GM19455 (cell line): Measurements from ENCODE around the gene BCO1.

ENCODE experiments used
- ATAC-seq: cut with Tn5 transposase; IDR thresholded peaks from one replicate; pipeline ENCODE4 v1.9.1; 2021; ENCODE audit not compliant: unreplicated experiment

The BCO1 gene

GRCh38 chr16:81275064-81275532 is 36.6 kb downstream of the BCO1 start:
- ATAC-seq = no peak

- no peak for ATAC-seq
Observed at GRCh38 chr16:81275795-81276194, 37.3 kb downstream of the BCO1 start.

GRCh38 chr16:81276323-81276722 is 37.8 kb downstream of the BCO1 start:
- ATAC-seq = no peak

GRCh38 chr16:81277541-81278080 is 39.1 kb downstream of the BCO1 start:
- no peak for ATAC-seq

GRCh38 chr16:81278526-81278925 is 40.0 kb downstream of the BCO1 start:
- ATAC-seq = no peak

GRCh38 chr16:81279392-81279791 is 40.9 kb downstream of the BCO1 start:
- no peak for ATAC-seq

GRCh38 chr16:81280393-81280792 is 41.9 kb downstream of the BCO1 start:
- no peak for ATAC-seq

GRCh38 chr16:81283044-81283443 is 44.6 kb downstream of the BCO1 start:
- ATAC-seq = no peak

- ATAC-seq = no peak
Observed at GRCh38 chr16:81284995-81285600, 46.6 kb downstream of the BCO1 start.

GRCh38 chr16:81286190-81286589 is 47.7 kb downstream of the BCO1 start:
- no peak for ATAC-seq

GRCh38 chr16:81291117-81291516 is 52.6 kb downstream of the BCO1 start:
- ATAC-seq = no peak

- no peak for ATAC-seq
Observed at GRCh38 chr16:81292936-81293335, 54.4 kb downstream of the BCO1 start.

GRCh38 chr16:81293909-81294802 is 55.7 kb downstream of the BCO1 start:
- ATAC-seq = no peak

GRCh38 chr16:81296631-81297030 is 58.1 kb downstream of the BCO1 start:
- ATAC-seq = no peak

- no peak for ATAC-seq
Observed at GRCh38 chr16:81307770-81308169, 69.3 kb downstream of the BCO1 start.

- ATAC-seq = no peak
Observed at GRCh38 chr16:81310045-81310644, 71.7 kb downstream of the BCO1 start.

- no peak for ATAC-seq
Observed at GRCh38 chr16:81311762-81312161, 73.3 kb downstream of the BCO1 start.

- peak; percentile 11 for ATAC-seq
Observed at GRCh38 chr16:81313701-81314602, 75.5 kb downstream of the BCO1 start.

- ATAC-seq = peak; percentile 95
Observed at GRCh38 chr16:81314603-81315270, 76.2 kb downstream of the BCO1 start, which contains the start of gene GAN. GAN (plus strand) TSS chr16:81314962; CDS start chr16:81315114, 152 bp downstream.
